ENCODE data around the gene ROPN1L.

The ROPN1L gene

GRCh38 chr5:10459080-10460055 lies 17.7 kb downstream of the ROPN1L start:
- DNase-seq, result no peak

DNA sequence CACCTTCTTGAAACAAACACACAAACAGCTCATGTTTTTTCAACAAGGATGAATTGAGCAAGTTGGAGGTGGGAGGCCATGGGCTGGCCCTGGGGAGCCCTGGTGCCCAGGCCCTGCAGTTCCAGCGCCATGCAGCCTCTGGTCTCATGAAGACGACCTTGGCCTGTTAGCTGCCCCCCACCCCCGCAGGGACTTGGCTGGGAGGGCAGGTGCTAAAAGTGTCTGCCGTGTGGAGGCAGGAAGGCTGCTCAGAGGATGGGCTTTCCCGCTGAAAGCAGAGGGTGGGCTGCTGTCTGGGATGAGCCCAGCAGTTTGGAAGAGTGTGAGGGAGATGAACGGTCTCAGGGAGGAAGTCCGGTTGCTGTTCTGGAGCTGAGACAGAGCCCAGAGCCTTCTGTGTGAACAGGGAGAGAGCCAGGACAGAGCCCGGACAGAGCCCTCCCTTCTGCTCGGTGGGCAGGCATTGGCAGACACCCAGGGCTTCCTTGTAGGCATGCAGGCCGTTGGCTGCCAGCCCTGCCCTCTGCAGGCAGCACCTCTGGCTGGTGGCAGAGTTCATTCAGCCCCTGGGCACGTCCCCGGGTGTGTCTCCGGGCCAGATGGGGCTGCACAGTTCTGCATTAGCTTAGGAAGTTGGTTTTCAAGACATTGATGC lies 18.7 kb downstream of the ROPN1L start:
- DNase-seq, result no peak

DNA sequence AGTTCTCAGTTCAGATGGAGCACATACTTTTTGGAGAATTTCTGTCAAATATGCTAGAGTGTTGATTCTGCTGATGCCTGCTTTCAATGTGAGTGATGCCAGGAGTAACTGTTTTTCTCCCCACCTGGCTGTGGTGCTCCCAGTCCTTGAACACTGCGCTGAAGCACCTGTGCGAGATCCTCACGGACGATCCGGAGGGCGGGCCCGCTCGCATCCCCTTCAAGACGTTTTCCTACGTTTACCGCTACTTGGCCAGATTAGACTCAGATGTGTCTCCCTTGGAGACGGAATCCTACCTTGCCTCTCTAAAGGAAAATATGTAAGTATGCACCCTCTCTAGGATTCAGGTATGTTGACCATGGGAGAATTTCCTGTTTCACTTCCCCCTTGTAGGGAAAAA lies 19.4 kb downstream of the ROPN1L start:
- no peak for DNase-seq

GRCh38 chr5:10461904-10462555 lies 20.4 kb downstream of the ROPN1L start:
- no peak for DNase-seq

DNA sequence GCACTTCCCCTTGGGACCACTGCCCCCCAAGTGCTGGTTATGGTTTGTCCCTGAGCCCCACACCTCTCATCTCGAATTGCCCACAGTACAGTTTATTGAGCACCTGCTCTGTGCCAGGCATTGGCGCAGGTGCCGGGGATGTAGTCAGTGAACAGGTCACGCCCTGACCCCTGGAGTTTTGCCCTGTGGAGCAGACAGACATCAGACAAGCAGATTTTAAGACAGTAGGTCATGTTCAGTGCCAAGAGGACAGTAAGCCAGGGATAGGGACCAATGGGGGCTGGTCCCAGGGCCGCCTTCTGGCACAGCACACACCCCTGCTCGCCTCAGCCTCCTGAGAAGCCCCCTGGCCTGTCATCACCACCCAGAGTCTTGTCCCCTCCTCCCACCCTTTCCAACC lies 21.9 kb downstream of the ROPN1L start:
- no peak for DNase-seq

GRCh38 chr5:10464173-10464572 lies 22.5 kb downstream of the ROPN1L start:
- no peak for DNase-seq

DNA sequence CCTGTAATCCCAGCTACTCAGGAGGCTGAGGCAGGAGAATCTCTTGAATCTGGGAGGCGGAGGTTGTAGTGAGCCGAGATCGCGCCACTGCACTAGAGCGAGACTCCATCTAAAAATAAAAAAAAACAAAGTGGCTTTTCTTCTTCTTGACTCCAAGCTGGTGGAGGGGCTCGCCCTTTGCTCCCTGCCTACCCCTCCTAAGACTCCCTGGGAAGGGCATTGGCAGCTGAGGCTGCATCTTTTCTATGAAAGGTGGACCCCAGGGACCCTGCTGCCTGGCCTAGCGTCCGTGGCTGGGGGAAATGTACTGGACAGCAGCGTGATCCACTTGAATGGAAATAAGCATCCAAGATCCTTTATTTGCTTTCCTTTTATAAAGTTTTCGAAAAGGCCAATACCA lies 24.0 kb downstream of the ROPN1L start:
- no peak for DNase-seq

GRCh38 chr5:10466446-10467073 lies 24.9 kb downstream of the ROPN1L start:
- no peak for DNase-seq

GRCh38 chr5:10467281-10468198 lies 25.9 kb downstream of the ROPN1L start:
- no peak for DNase-seq

DNA sequence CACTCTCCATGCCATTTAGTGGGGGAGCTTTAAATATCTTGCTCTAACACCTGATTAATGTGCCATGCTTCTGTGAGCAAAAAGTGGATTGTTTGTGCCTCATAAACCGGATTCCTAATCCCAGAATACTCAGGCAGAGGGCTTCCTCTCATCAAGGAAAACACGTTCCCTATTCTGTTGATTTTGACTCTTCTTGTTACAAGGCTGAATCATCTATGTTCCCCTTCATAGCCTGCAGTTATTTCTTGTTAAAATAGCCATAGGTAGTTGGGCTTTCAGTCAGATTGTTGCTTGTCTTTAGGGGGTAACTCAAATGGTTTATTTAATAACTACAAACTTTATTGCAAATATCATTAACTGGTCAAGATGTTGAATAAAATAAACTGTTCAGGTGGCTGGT lies 26.6 kb downstream of the ROPN1L start:
- no peak for DNase-seq

DNA sequence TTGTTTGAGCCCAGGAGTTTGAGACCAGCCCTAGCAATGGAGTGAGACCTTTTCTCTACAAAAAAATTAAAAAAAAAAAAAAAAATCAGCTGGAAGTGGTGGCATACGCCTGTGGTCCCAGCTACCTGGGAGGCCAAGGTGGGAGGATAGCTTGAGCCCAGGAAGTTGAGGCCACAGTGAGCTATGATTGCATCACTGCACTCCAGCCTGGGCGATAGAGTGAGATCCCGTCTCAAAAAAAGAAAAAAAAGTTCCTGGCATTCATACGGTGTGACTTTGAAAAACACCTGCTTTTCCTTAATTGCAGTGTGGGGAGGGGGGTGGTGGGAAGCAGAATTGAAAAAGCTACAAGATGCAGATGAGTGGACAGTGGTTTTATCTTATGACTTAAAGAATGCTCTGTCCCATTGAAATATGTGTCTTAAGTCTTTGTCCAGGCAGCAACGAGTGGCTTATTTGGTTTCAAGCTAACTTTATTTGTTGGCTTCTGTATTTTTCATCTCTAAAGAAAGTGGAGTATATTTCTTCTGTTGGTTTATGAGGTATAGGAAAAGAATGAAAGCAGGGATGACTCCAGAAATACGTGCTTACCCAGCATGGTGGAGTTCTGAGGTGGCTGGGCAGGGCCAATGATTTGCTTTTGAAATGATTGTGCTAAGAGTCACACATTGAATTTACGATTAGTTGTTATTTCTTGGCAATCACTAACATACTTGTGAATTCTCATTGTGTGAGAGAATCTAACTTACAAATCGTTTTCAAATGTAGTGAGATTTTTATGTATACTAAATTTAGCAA lies 27.8 kb downstream of the ROPN1L start:
- DNase-seq, result no peak

GRCh38 chr5:10470669-10471068 lies 29.0 kb downstream of the ROPN1L start:
- no peak for DNase-seq

GRCh38 chr5:10471677-10472076 lies 30.0 kb downstream of the ROPN1L start:
- DNase-seq, result no peak

- no peak for DNase-seq
These were observed 32.9 kb downstream of the ROPN1L start for GRCh38 chr5:10474521-10475075.

GRCh38 chr5:10475931-10476676 lies 34.4 kb downstream of the ROPN1L start:
- DNase-seq, result no peak

- no peak for DNase-seq
These were observed 35.2 kb downstream of the ROPN1L start for GRCh38 chr5:10476878-10477277.

DNA sequence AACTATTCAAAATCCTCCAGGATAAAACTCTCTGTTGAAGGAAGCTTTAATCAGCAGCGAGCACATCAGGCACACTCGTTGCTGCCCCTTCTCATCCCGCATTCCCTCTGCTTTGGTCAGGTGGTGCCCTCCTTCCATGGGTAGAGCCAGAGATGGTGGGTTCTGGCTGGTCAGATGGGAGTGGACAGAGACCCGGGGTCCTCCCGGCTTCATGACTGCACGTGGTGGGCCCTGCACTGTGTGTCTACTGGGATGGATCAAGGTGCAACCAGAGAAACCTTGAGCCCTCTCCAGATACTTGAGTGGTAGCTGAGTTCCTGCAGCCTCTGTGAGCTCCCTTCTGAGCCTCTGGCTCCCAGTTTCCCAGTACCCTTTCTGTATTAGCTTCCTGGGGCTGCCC lies 36.3 kb downstream of the ROPN1L start:
- DNase-seq, result no peak

DNA sequence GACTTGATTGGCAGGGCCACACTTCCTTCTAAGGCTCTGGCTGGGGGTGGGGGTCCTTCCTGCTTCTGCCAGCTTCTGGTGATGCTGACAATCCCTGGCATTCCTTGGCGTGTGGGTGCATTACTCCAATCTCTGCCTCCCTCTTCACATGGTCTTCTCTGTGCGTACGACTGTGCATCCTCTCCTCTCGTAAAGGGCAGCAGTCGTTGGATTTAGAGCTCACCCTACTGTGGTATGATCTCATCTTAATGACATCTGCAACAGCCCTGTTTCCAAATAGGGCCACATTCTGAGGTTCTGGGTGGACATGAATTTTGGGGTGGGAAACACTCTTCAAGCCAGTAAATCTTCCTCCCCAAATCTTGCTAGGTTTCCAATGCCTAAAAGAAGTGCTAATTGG lies 36.8 kb downstream of the ROPN1L start:
- DNase-seq, result no peak

DNA sequence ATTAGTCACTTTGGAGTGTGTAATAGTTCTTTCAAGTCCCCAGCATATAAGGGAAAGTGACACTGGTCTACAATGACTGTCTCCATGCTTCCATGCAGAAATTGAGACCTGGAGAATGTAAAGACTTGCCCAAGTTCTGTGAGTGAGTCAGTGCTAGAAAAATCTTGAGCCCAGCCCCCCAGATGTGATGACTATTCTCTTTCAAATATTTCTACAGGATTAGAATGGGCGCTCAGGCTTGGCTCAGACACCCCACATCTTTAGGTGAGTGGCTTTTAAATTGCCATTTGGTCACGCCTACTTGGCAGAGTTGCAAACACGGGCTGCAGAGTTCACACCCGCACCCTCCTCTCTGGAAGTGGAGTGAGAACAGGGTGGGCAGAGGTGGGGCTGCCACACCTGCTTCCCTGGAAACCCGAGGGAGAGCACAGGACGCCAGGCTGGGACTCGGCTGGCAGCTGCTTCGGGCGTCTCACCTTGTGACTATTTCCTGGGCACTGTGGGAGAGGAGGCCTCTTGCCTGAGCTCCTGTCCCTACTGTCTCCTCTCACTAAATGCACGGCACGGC lies 37.6 kb downstream of the ROPN1L start:
- no peak for DNase-seq

All from activated gamma-delta T cell (primary cell).